ENCODE measurements around the gene RPL7L1.
"Not testable (repeated sequence)": the region's sequence is repeated elsewhere in the genome, so short reads cannot be mapped to it uniquely, and the experiment has no call there.

Gene RPL7L1

GRCh38 chr6:42871711-42872110 is 7.7 kb upstream of the RPL7L1 start:
- 0 out of 2 replicates have a peak overlapping the region, but pooled peaks have one; percentile 1 for H3K9ac ChIP-seq (ENCODE audit: low read length)
- H3K36me3 ChIP-seq (ENCODE audit: low read length) = no peaks in the 10 kb centered on the region; the same call in 1 of the 2 replicates
- H3K27me3 ChIP-seq (ENCODE audit: low read length) = no peaks in the 10 kb centered on the region
- H3F3A ChIP-seq (ENCODE audit: insufficient read depth) = peaks cover 16% of the 10 kb centered on the region
- no peak overlapping the region for H3K4me3 ChIP-seq (ENCODE audit: insufficient read depth, low read length, poor library complexity, severe bottlenecking)
- no peak for TF ChIP-seq CTCF (IDR thresholded peaks at IDR 0.05; ENCODE audit: insufficient read depth, low read length, poor library complexity, severe bottlenecking)
- no peak for TF ChIP-seq EZH2phosphoT487 (conservative IDR thresholded peaks at IDR 0.05; ENCODE audit: low read length)
- H2AFZ ChIP-seq (ENCODE audit: low read depth, low read length, severe bottlenecking) = no peak overlapping the region
- H3K9me2 ChIP-seq (replicated peaks; ENCODE audit: insufficient read depth, low read length) = no peaks in the 10 kb centered on the region
- peak overlapping the region; percentile 11 for H3K4me2 ChIP-seq (ENCODE audit: low read depth, low read length, poor library complexity, severe bottlenecking)
- H3K9me3 ChIP-seq (ENCODE audit: insufficient read depth, low read length) = no peaks in the 10 kb centered on the region
- peak overlapping the region; percentile 20 for H3K27ac ChIP-seq (ENCODE audit: low read depth, low read length)
- H3K79me2 ChIP-seq (ENCODE audit: insufficient read depth, low read length) = no peaks in the 10 kb centered on the region
- no peaks in the 10 kb centered on the region for H4K20me1 ChIP-seq (ENCODE audit: low read depth, low read length)

- H3K79me2 ChIP-seq (ENCODE audit: insufficient read depth, low read length) = no peaks in the 10 kb centered on the region
- no peak overlapping the region for H2AFZ ChIP-seq (ENCODE audit: low read depth, low read length, severe bottlenecking)
- no peaks in the 10 kb centered on the region for H3K36me3 ChIP-seq (ENCODE audit: low read length)
- H3K4me3 ChIP-seq (ENCODE audit: insufficient read depth, low read length, poor library complexity, severe bottlenecking) = no peak overlapping the region
- no peak overlapping the region for H3K9ac ChIP-seq (ENCODE audit: low read length)
- no peak overlapping the region for H3K27ac ChIP-seq (ENCODE audit: low read depth, low read length)
- no peaks in the 10 kb centered on the region for H3K9me3 ChIP-seq (ENCODE audit: insufficient read depth, low read length)
- TF ChIP-seq EZH2phosphoT487 (conservative IDR thresholded peaks at IDR 0.05; ENCODE audit: low read length) = no peak
- no peak for TF ChIP-seq CTCF (IDR thresholded peaks at IDR 0.05; ENCODE audit: insufficient read depth, low read length, poor library complexity, severe bottlenecking)
- H3F3A ChIP-seq (ENCODE audit: insufficient read depth) = peaks cover 24% of the 10 kb centered on the region
- no peaks in the 10 kb centered on the region for H4K20me1 ChIP-seq (ENCODE audit: low read depth, low read length)
- H3K9me2 ChIP-seq (replicated peaks; ENCODE audit: insufficient read depth, low read length) = no peaks in the 10 kb centered on the region
- H3K4me2 ChIP-seq (ENCODE audit: low read depth, low read length, poor library complexity, severe bottlenecking) = no peak overlapping the region
- no peaks in the 10 kb centered on the region for H3K27me3 ChIP-seq (ENCODE audit: low read length)
Observed at GRCh38 chr6:42873313-42873712, 6.1 kb upstream of the RPL7L1 start.

GRCh38 chr6:42877695-42878094 is 1.7 kb upstream of the RPL7L1 start:
- peak overlapping the region; percentile 30 for H2AFZ ChIP-seq (ENCODE audit: low read depth, low read length, severe bottlenecking)
- no peak for TF ChIP-seq CTCF (IDR thresholded peaks at IDR 0.05; ENCODE audit: insufficient read depth, low read length, poor library complexity, severe bottlenecking)
- TF ChIP-seq EZH2phosphoT487 (conservative IDR thresholded peaks at IDR 0.05; ENCODE audit: low read length) = no peak
- H3K27me3 ChIP-seq (ENCODE audit: low read length) = no peaks in the 10 kb centered on the region
- H3K9me2 ChIP-seq (replicated peaks; ENCODE audit: insufficient read depth, low read length) = no peaks in the 10 kb centered on the region
- peaks cover 29% of the 10 kb centered on the region for H3K79me2 ChIP-seq (ENCODE audit: insufficient read depth, low read length)
- no peak overlapping the region for H3K4me2 ChIP-seq (ENCODE audit: low read depth, low read length, poor library complexity, severe bottlenecking)
- no peaks in the 10 kb centered on the region for H3K36me3 ChIP-seq (ENCODE audit: low read length)
- no peak overlapping the region for H3K9ac ChIP-seq (ENCODE audit: low read length)
- no peaks in the 10 kb centered on the region for H4K20me1 ChIP-seq (ENCODE audit: low read depth, low read length)
- H3K4me3 ChIP-seq (ENCODE audit: insufficient read depth, low read length, poor library complexity, severe bottlenecking) = no peak overlapping the region
- peaks cover 17% of the 10 kb centered on the region for H3F3A ChIP-seq (ENCODE audit: insufficient read depth)
- H3K9me3 ChIP-seq (ENCODE audit: insufficient read depth, low read length) = no peaks in the 10 kb centered on the region
- no peak overlapping the region for H3K27ac ChIP-seq (ENCODE audit: low read depth, low read length)

GRCh38 chr6:42880240-42880817 is 913 bp downstream of the RPL7L1 start:
- Histone ChIP-seq H3K36me3 (ENCODE audit: low read length) (peaks cover 20% of the 10 kb centered on the region), H3K79me2 (ENCODE audit: insufficient read depth, low read length) (peaks cover 41% of the 10 kb centered on the region), H3K27ac (ENCODE audit: low read depth, low read length) (peak overlapping the region; percentile 80), H3K4me3 (ENCODE audit: insufficient read depth, low read length, poor library complexity, severe bottlenecking) (peak overlapping the region; percentile 79), H3K4me2 (ENCODE audit: low read depth, low read length, poor library complexity, severe bottlenecking) (peak overlapping the region; percentile 63), H3F3A (ENCODE audit: insufficient read depth) (peaks cover 18% of the 10 kb centered on the region), H2AFZ (ENCODE audit: low read depth, low read length, severe bottlenecking) (peak overlapping the region; percentile 91), H3K9ac (ENCODE audit: low read length) (peak overlapping the region; percentile 74)
- not testable (repeated sequence) for H3K9me3 ChIP-seq (ENCODE audit: insufficient read depth, low read length); H4K20me1 ChIP-seq (ENCODE audit: low read depth, low read length); H3K9me2 ChIP-seq (replicated peaks; ENCODE audit: insufficient read depth, low read length); H3K27me3 ChIP-seq (ENCODE audit: low read length)
